Mesothelial cell of epicardium (in vitro differentiated cells): ENCODE data around the gene CELF3. TPM values are rescaled to one million over a fixed set of nuclear protein-coding genes. Genes with fewer than 3 reads are reported as not detected.
"Not testable (repeated sequence)": the region's sequence is repeated elsewhere in the genome, so short reads cannot be mapped to it uniquely, and the experiment has no call there.

Source experiments
- DNase-seq, 2 experiments: peaks; one replicate each; pipeline ENCODE4 v3.0.0; 2021; ENCODE audit warnings: low spot score in 2 of 2; ENCODE audit not compliant: unreplicated experiment in 2 of 2
- H3K27ac Mint-ChIP-seq: 2 replicates; pipeline ENCODE4 v1.8.0; 2021; ENCODE audit warnings: mixed read lengths
- H3K27me3 Mint-ChIP-seq: 2 replicates; pipeline ENCODE4 v1.8.0; 2021; ENCODE audit warnings: low read depth, mixed read lengths
- H3K36me3 Mint-ChIP-seq: 2 replicates; pipeline ENCODE4 v1.8.0; 2021; ENCODE audit warnings: mixed read lengths
- H3K4me1 Mint-ChIP-seq: 2 replicates; pipeline ENCODE4 v1.8.0; 2021; ENCODE audit warnings: mixed read lengths
- H3K4me3 Mint-ChIP-seq: 2 replicates; pipeline ENCODE4 v1.8.0; 2021; ENCODE audit warnings: mild to moderate bottlenecking, moderate library complexity, mixed read lengths
- H3K9me3 Mint-ChIP-seq: 2 replicates; pipeline ENCODE4 v1.8.0; 2021; ENCODE audit warnings: mixed read lengths
- CTCF ChIP-seq: fragments of 200-600 bp; sonication (generic); IDR thresholded peaks from one replicate; pipeline ENCODE4 v1.5.0; 2021; ENCODE audit warnings: antibody characterized with exemption; ENCODE audit not compliant: unreplicated experiment
- total RNA-seq: library from RNA; stranded (reverse); gene quantifications from 3 replicates; pipeline ENCODE4 v1.2.1, GENCODE V29; 2021

CELF3 gene
- total RNA-seq, 1 donor from 2014 or later, result 1.1 TPM

DNA sequence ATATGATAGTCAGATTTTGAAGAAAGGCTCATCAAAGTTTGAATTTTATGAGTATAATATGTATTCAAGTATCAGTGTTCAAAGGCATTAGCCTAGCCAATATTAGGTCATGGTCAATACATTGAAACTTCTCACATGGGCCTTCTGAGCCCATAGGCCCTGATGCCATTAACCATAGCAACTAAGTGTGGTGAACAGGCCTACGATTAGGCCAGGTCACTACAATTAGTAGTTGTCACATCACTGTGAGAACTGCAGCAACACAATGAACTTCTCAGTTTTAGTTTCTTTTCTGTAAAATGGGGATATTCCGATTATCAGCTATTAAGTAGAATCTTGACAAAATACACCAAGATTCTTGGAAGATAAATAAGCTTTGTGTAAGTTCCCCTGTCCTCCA lies 30.0 kb downstream of the CELF3 start:
- H3K9me3 Mint-ChIP-seq, result no peaks in the 10 kb centered on the region
- H3K36me3 Mint-ChIP-seq, result peaks cover 18% of the 10 kb centered on the region
- no peak overlapping the region for H3K4me3 Mint-ChIP-seq
- DNase-seq, result no peak
- H3K27me3 Mint-ChIP-seq, result no peaks in the 10 kb centered on the region
- no peaks in the 10 kb centered on the region for H3K4me1 Mint-ChIP-seq
- no peak overlapping the region for H3K27ac Mint-ChIP-seq
- no peak for TF ChIP-seq CTCF

GRCh38 chr1:151684128-151684527 lies 32.5 kb downstream of the CELF3 start:
- Mint-ChIP-seq H3K4me1 (no peaks in the 10 kb centered on the region), H3K9me3 (no peaks in the 10 kb centered on the region), H3K27ac (no peak overlapping the region), H3K27me3 (no peaks in the 10 kb centered on the region), H3K4me3 (no peak overlapping the region), H3K36me3 (peaks cover 23% of the 10 kb centered on the region)
- DNase-seq, result no peak
- TF ChIP-seq CTCF, result no peak

DNA sequence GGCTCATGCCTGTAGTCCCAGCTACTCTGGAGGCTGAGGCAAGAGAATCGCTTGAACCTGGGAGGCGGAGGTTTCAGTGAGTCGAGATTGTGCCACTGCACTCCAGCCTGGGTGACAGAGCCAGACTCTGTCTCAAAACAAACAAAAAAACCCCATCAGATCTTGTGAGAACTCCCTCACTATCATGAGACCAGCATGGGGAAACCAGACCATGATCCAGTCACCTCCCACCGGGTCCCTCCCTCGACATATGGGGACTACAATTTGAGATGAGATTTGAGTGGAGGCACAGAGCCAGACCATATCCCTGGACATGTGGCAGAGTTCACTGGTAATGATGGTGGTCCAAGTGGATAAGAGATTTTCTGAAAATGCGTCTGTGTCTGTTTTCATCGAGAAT lies 33.7 kb downstream of the CELF3 start:
- not testable (repeated sequence) for H3K4me1 Mint-ChIP-seq

DNA sequence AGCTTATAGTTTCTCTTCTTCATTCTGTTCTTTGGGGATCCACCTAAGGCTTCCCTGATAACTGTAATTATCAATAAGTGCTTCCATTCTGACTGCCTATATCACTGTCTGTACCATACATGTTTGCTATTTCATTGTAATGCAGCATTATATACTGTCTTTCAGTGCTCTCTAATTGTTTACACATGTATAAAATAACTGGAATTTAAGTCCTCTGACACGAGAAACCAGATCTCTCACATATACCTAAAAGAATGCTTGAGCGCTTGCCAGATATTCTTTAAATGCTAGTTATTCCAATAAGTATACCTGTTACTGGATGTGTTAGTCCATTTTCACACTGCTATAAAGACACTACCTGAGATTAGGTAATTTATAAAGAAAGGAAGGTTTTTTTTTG lies 34.7 kb downstream of the CELF3 start:
- H3K4me1 Mint-ChIP-seq, result no peaks in the 10 kb centered on the region
- H3K9me3 Mint-ChIP-seq, result no peaks in the 10 kb centered on the region
- H3K4me3 Mint-ChIP-seq, result no peak overlapping the region
- no peak for TF ChIP-seq CTCF
- no peak for DNase-seq
- H3K27ac Mint-ChIP-seq, result no peak overlapping the region
- H3K36me3 Mint-ChIP-seq, result peaks cover 26% of the 10 kb centered on the region
- H3K27me3 Mint-ChIP-seq, result no peaks in the 10 kb centered on the region

More for the DNA sequence above, 33.7 kb downstream of the CELF3 start:
- not testable (repeated sequence) for H3K27me3 Mint-ChIP-seq, H3K4me3 Mint-ChIP-seq, DNase-seq, H3K9me3 Mint-ChIP-seq, H3K27ac Mint-ChIP-seq
- H3K36me3 Mint-ChIP-seq, result peaks cover 28% of the 10 kb centered on the region

GRCh38 chr1:151680826-151681225 lies 35.8 kb downstream of the CELF3 start:
- no peak overlapping the region for H3K27ac Mint-ChIP-seq
- H3K36me3 Mint-ChIP-seq, result peaks cover 22% of the 10 kb centered on the region
- no peaks in the 10 kb centered on the region for H3K9me3 Mint-ChIP-seq
- no peaks in the 10 kb centered on the region for H3K27me3 Mint-ChIP-seq
- no peak for DNase-seq
- TF ChIP-seq CTCF, result no peak
- no peak overlapping the region for H3K4me3 Mint-ChIP-seq
- no peaks in the 10 kb centered on the region for H3K4me1 Mint-ChIP-seq

- Mint-ChIP-seq H3K27me3 (no peaks in the 10 kb centered on the region), H3K4me1 (no peaks in the 10 kb centered on the region), H3K36me3 (peaks cover 21% of the 10 kb centered on the region), H3K27ac (no peak overlapping the region), H3K4me3 (no peak overlapping the region), H3K9me3 (no peaks in the 10 kb centered on the region)
- TF ChIP-seq CTCF, result no peak
- DNase-seq, result no peak
Observed at GRCh38 chr1:151680391-151680790, 36.2 kb downstream of the CELF3 start.
